Activated CD4-positive, CD25-positive, alpha-beta regulatory T cell (primary cell): Measurements from ENCODE around the gene USP10.
"Not testable (repeated sequence)": the region's sequence is repeated elsewhere in the genome, so short reads cannot be mapped to it uniquely, and the experiment has no call there.

Source experiments
- DNase-seq, 4 experiments: peaks; one replicate each; lab custom pipeline; 2025; lab: John Stamatoyannopoulos, UW

Gene USP10

GRCh38 chr16:84728853-84729424 is 29.1 kb downstream of the USP10 start:
- DNase-seq = no peak

DNA sequence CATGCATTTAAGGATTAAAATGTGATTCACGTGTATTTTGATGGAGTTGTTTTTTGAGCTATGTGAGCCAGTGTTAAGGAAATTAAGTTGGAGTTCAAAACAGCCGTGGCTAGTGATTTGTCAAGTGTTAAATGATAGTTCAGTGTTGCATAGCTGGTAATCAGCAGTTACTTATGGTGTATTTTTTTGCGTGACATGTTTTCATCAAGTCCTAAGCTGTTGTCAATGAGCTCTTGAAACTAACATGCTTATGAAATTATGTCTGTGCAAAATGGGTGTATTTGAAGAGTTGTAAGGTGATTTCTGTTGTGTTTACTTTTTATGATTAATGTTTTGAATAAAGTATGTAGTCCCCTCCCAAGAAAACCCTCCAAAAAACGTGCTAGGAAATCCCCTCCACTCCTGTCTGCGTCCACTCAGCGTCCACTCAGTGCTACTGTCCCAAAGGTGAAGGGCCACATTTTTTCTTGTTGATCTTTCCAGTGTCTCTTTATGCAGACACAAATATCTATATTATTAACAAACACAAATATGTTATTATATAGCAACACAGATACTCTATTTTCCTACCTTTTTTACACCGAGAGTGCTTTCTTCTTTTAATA is 30.0 kb downstream of the USP10 start:
- DNase-seq = no peak

GRCh38 chr16:84730406-84731106 is 30.8 kb downstream of the USP10 start:
- DNase-seq = no peak

- not testable (repeated sequence) for DNase-seq
Observed at GRCh38 chr16:84732332-84732673, 32.5 kb downstream of the USP10 start.

DNA sequence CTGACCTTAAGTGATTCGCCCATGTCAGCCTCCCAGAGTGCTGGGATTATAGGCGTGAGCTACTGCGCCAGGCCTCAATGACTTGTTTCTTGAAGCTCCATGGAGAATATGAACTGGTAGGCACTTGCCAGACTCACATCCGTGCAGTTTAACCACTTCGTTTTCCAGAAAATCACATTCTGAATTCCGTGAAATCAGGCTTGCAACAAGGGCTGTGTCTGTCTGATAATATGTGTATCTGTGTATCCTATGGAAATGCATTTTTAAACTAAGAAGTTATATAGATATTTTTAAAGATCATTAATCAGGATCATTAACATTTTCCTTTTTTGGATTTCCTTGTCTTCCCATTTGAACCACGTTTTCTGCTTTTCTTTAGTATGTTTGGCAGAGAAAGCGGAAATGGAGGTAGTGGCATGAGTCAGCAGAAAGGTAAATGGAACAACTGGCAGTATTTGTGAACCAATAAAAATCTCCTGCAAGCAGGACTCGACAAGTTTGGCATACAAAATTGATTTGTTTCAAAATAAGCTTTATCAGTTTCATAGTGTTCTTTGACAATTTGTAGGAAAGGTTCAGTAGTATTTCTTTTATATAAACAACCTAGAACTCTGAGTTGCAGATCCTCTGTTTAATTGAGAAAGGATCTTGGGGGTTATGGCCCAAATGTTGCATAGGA is 33.0 kb downstream of the USP10 start:
- no peak for DNase-seq

- DNase-seq = no peak
Observed at GRCh38 chr16:84735849-84736586, 36.2 kb downstream of the USP10 start.

DNA sequence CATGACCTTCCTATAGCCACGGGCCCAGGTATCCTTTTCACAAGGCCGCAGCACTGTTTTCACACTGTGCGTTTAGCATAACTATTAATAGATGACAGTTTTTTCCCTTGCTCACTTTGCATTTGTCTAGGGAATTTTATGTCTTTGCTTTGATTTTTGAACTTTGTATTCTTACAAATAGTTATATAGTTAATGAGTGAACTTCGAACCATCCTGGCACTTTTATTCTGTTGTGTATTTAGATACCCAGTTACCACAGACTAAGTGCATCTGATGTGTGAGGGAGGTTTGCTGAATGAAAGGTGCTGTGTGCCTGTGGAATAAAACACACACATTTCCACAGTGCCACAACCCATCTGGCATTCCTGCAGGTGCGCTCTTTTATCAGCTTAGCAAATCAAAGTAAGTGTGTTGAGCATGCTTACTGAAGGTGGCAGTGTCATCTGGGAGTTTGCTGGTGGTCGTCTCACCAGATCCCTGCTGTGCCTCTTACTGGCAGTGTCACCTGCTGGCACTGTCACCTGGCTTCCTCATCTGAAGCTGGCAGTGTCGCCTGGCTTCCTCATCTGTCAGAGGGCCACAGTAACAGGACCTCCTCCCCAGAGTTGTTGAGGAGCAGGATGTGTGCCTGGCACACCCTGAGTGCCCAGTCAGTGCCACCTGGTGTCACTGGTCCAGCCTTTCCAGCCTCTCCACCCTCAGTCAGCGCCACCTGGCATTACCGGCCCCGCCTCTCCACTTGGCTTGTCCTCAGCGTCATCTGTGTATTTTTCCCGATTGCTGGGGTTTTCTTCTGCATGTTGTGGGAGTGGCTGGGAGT is 37.6 kb downstream of the USP10 start:
- no peak for DNase-seq

- peak; percentile 36 to 59 (median 56) for DNase-seq
Observed at GRCh38 chr16:84738255-84739038, 38.6 kb downstream of the USP10 start.

DNA sequence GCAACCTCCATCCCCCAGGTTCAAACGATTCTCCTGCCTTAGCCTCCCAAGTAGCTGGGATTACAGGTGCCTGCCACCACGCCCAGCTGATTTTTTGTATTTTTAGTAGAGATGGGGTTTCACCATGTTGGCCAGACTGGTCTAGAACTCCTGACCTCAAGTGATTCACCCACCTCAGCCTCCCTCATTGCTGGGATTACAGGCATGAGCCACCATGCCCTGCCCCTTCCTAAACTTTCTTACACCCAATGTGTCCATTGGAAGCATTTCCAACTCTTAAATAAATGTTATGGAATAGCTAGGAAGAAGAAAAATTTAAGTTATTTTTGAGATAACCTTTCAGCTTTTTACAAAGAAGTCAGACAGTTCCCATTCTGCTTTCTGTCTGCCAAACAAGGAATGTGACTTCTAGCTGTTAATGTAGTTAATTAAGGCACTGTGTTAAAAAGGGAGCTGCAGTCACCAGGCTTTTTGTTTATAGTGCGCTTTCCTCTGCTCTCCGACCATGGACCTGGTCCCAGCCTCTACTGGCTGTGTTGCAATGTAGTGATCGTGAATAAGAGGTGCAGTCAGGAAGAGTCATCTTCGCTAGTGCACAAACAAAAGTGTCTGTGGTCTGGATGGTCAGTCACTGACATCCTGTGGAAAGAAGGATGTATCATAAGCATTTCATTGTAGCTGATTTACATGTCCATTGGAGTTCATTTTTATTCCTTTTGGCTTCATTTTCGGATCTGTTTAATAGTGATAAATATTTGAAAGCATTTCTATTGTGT is 39.7 kb downstream of the USP10 start:
- DNase-seq = no peak

GRCh38 chr16:84740596-84741116 is 40.9 kb downstream of the USP10 start:
- DNase-seq = no peak

DNA sequence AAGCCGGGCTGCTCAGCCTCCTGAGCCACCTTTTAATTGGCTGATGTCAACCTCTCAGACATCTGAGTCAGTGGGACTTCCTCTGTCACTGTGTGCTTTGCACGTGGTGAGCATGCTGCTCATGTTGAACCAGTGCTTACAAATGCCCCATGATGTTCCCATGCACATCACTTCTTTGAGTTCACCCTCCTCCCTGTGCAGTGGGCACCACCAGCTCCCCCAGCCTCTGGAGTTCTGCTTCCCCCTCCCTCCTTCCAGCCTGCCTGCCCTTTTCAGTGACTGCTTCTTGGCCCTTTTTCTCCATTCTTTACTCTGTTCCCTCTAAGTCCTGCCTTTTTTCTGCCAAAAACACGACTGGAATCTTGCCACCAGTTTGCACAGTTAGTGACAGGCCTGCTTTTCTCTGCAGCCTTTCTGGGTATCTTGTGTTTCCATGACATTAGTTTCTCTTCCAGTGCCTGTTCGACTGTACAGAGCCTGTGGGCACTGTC is 41.6 kb downstream of the USP10 start:
- DNase-seq = no peak

GRCh38 chr16:84742641-84743092 is 42.9 kb downstream of the USP10 start:
- DNase-seq = no peak

GRCh38 chr16:84746231-84746630 is 46.4 kb downstream of the USP10 start:
- no peak for DNase-seq

- DNase-seq = no peak
Observed at GRCh38 chr16:84746875-84747274, 47.1 kb downstream of the USP10 start.

DNA sequence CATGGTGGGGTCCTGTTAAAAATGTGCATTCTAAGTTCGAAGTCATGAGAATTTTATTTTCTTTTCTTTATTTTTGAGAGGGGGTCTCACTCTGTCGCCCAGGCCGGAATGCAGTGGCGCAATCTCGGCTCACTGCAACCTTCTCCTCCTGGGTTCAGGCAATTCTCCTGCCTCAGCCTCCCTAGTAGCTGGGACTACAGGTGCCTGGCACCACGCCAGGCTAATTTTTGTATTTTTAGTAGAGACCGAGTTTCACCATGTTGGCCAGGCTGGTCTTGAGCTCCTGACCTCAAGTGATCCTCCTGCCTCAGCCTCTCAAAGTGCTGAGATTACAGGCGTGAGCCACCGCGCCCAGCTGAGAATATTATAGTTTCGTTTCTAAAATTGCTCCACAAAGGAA is 48.4 kb downstream of the USP10 start:
- not testable (repeated sequence) for DNase-seq

DNA sequence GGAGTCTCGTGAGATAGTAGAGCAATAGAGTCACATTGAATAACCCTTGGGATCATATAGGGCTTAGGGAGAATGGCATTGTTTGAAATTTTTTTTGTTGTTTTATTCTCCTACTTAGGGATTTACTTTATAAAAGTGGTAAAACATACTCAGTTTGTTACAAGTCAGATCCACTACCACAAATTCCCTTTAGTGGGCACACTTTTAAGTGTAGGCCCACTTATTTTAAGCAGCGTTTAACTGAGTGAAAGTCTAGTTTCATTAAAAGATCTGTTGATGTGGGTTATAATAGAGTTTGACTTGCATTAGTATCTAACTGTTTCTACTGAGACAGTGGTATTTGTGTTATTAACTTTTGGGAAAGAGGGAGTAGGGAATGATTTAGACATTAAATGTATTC is 49.3 kb downstream of the USP10 start:
- DNase-seq = no peak

- no peak for DNase-seq
Observed at GRCh38 chr16:84749815-84750214, 50.0 kb downstream of the USP10 start.

DNA sequence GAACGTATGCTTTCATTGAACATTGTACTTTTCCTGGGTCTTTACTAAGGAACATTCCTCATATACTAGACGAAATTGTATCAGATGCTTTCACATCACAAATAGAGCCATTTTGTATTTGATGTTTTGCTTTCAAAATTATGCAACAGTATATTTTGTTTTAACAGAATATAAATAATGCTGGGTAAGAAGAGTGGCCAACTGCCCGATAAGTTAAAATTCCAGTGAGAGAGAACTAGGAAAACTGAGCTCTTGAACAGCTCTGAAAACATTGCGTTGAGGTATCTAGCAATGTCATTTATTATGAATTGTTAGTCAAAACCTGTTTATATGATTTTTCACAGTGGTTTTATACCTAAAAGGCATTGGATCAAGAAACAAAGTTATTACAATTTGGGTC is 50.8 kb downstream of the USP10 start:
- DNase-seq = no peak

GRCh38 chr16:84751241-84751640 is 51.4 kb downstream of the USP10 start:
- DNase-seq = no peak
